HepG2 (cell line): ENCODE data around the gene CGREF1. TPM values are rescaled to one million over a fixed set of nuclear protein-coding genes. Genes with fewer than 3 reads are reported as not detected.

ENCODE experiments used
- CREM ChIP-seq, 2 experiments: sonication (generic) in 1 of 2; formaldehyde crosslinking in 1 of 2; IDR thresholded peaks; 2 replicates each; pipeline versions ENCODE4 v1.4.0 to v1.6.1; 2016 to 2020; ENCODE audit warnings: antibody characterized with exemption in 1 of 2, mild to moderate bottlenecking in 1 of 2, missing genetic modification reagents in 1 of 2
- ETV6 ChIP-seq: sonication (generic); formaldehyde crosslinking; conservative IDR thresholded peaks from 2 replicates; pipeline ENCODE4 v1.4.0; 2020; ENCODE audit warnings: missing genetic modification reagents
- GMEB1 ChIP-seq: sonication (generic); formaldehyde crosslinking; IDR thresholded peaks from 2 replicates; pipeline ENCODE4 v1.5.1; 2020; ENCODE audit warnings: missing genetic modification reagents, mild to moderate bottlenecking, borderline replicate concordance
- MAX ChIP-seq: IDR thresholded peaks from 2 replicates; pipeline ENCODE4 v1.6.1; 2012; ENCODE audit warnings: inconsistent platforms
- MIXL1 ChIP-seq: IDR thresholded peaks from 2 replicates; pipeline ENCODE4 v1.6.1; 2016
- RERE ChIP-seq: IDR thresholded peaks from 2 replicates; pipeline ENCODE4 v1.6.1; 2016; ENCODE audit warnings: low read depth, missing genetic modification reagents, missing compliant biosample characterization
- SIX4 ChIP-seq: sonication (generic); formaldehyde crosslinking; IDR thresholded peaks from 2 replicates; pipeline ENCODE4 v1.4.0; 2020; ENCODE audit warnings: missing genetic modification reagents
- TFE3 ChIP-seq: IDR thresholded peaks from 2 replicates; pipeline ENCODE4 v1.6.1; 2016
- ZNF264 ChIP-seq: sonication (generic); formaldehyde crosslinking; IDR thresholded peaks from 2 replicates; pipeline ENCODE4 v1.4.0; 2020; ENCODE audit warnings: missing genetic modification reagents
- ZNF639 ChIP-seq: conservative IDR thresholded peaks from 2 replicates; pipeline ENCODE4 v1.6.1; 2018; ENCODE audit warnings: missing genetic modification reagents
- ZNF710 ChIP-seq: sonication (generic); formaldehyde crosslinking; IDR thresholded peaks from 2 replicates; pipeline ENCODE4 v1.5.0; 2020; ENCODE audit warnings: mild to moderate bottlenecking, missing genetic modification reagents, borderline replicate concordance
- ZSCAN9 ChIP-seq: IDR thresholded peaks from 2 replicates; pipeline ENCODE4 v1.6.1; 2016; ENCODE audit warnings: borderline replicate concordance
- polyA plus RNA-seq, 8 experiments: library from polyadenylated mRNA; depleted of rRNA in 3 of 8; stranded (reverse) in 7 of 8; unstranded in 1 of 8; fragments of >200 nt; fragmentation: Illumina TruSeq in 4 of 8; extraction: Trizol in 4 of 8; gene quantifications; 2 replicates each; pipeline versions ENCODE4 v1.2.1 to v1.2.3, GENCODE V29; 2011 to 2016; ENCODE audit warnings: low read depth in 4 of 8, missing spikeins in 1 of 8, mixed read lengths in 1 of 8; ENCODE audit not compliant: insufficient read depth in 1 of 8
- total RNA-seq, 5 experiments: library from RNA; depleted of rRNA; stranded (reverse); fragments of >200 nt; fragmentation: Illumina TruSeq; extraction: Trizol; gene quantifications; 2 replicates each; pipeline ENCODE4 v1.2.3, GENCODE V29; 2016; ENCODE audit warnings: low read depth in 1 of 5

Gene CGREF1
- total and polyA plus RNA-seq, 2 of the 13 experiments (the other 11 are each of a cell fraction or from before 2014, with no cell fraction given): 13.9 to 23.4 TPM

GRCh38 chr2:27071277-27071989 is 47.5 kb downstream of the CGREF1 start, which contains the start of gene OST4 (continued):
- TF ChIP-seq MAX: peak; percentile 89
- 0 out of 2 replicates have a peak, but pooled peaks have one; percentile 4 for TF ChIP-seq ZNF710
- peak; percentile 54 for TF ChIP-seq ZSCAN9 (CRISPR knock-in tag)
- TF ChIP-seq RERE (CRISPR knock-in tag): no peak
- 0 out of 2 replicates have a peak, but pooled peaks have one; percentile 47 for TF ChIP-seq ZNF639 (CRISPR knock-in tag)
- TF ChIP-seq TFE3 (CRISPR knock-in tag): peak; percentile 43; the same call in 1 of the 2 replicates
- no peak; the same call in 1 of the 2 replicates for TF ChIP-seq CREM (IDR thresholded peaks at IDR 0.05)
- TF ChIP-seq CREM (CRISPR knock-in tag; IDR thresholded peaks at IDR 0.05): 0 out of 2 replicates have a peak, but pooled peaks have one; percentile 13
- TF ChIP-seq ETV6 (CRISPR knock-in tag): 0 out of 2 replicates have a peak, but pooled peaks have one; percentile 35
- TF ChIP-seq ZNF264 (CRISPR knock-in tag): peak; percentile 23; the same call in 1 of the 2 replicates
- peak; percentile 46; the same call in 1 of the 2 replicates for TF ChIP-seq SIX4 (CRISPR knock-in tag)
- peak; percentile 46; the same call in 1 of the 2 replicates for TF ChIP-seq MIXL1 (CRISPR knock-in tag)
- peak; percentile 92 for TF ChIP-seq GMEB1 (CRISPR knock-in tag)
